ENCODE measurements around the gene MAGEE1. TPM values are rescaled to one million over a fixed set of nuclear protein-coding genes. Genes with fewer than 3 reads are reported as not detected.
A peak's percentile ranks its signal among the peaks of the same experiment; 100 is the strongest.

The MAGEE1 gene
- total RNA-seq, result 1 to 10 TPM; 7.5 to 7.7 TPM

DNA sequence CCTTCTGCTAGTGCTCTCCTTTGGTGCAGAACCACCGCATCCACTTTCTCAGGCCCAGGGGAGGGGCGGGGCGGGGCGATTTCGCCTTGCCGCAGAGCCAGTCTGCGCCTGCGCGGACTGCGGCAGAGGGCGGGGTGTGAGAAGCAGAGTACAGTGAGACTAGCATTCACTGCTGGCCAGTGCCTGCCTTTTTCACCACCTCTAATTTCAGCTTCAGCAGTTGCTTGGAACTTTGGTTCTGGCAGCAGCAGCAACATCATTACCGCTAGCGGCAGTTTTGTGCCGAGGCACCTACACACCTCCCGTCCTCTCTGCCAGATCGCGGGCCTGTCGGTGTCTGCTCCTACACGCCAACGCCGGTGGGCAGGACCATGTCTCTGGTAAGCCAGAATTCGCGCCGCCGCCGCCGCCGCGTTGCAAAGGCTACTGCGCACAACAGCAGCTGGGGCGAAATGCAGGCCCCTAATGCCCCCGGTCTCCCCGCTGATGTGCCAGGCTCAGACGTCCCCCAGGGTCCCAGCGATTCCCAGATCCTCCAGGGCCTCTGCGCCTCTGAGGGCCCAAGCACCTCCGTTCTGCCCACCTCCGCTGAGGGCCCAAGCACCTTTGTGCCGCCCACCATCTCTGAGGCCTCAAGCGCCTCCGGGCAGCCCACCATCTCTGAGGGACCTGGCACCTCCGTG, at the start of gene MAGEE1:
MAGEE1 (plus strand) TSS at position 151 of the 683 bp plus-strand sequence; CDS start at position 372, 221 bp downstream.
- peak; percentile 78 for DNase-seq
- H3K9me3 Mint-ChIP-seq, result no peaks in the 10 kb centered on the region
- no peaks in the 10 kb centered on the region for H3K27me3 Mint-ChIP-seq
- H3K27ac Mint-ChIP-seq, result peak within 1 kb of the TSS; percentile 91
- peak within 1 kb of the TSS; percentile 89 for H3K4me3 Mint-ChIP-seq
- ATAC-seq (ENCODE audit: low read depth), result peak; percentile 82
- H3K36me3 Mint-ChIP-seq, result no peaks in the 10 kb centered on the region
- POLR2A ChIA-PET, result no interaction called here
- H3K4me1 Mint-ChIP-seq, result peaks cover 10% of the 10 kb centered on the region

- Mint-ChIP-seq H3K27me3 (peaks cover 2% of the 10 kb centered on the region), H3K27ac (no peak overlapping the region), H3K4me1 (no peaks in the 10 kb centered on the region), H3K9me3 (no peaks in the 10 kb centered on the region), H3K4me3 (no peak overlapping the region), H3K36me3 (no peaks in the 10 kb centered on the region)
- POLR2A ChIA-PET, result no interaction called here
- no peak for DNase-seq
- ATAC-seq (ENCODE audit: low read depth), result no peak
These were observed 28.5 kb upstream of the MAGEE1 start for GRCh38 chrX:76398970-76399369.

- Mint-ChIP-seq H3K27ac (no peak overlapping the region), H3K4me1 (no peaks in the 10 kb centered on the region), H3K4me3 (no peak overlapping the region), H3K36me3 (peaks cover 1% of the 10 kb centered on the region), H3K27me3 (peaks cover 2% of the 10 kb centered on the region), H3K9me3 (no peaks in the 10 kb centered on the region)
- POLR2A ChIA-PET, result no interaction called here
- DNase-seq, result no peak
- ATAC-seq (ENCODE audit: low read depth), result no peak
These were observed 19.7 kb upstream of the MAGEE1 start for GRCh38 chrX:76407795-76408194.

DNA sequence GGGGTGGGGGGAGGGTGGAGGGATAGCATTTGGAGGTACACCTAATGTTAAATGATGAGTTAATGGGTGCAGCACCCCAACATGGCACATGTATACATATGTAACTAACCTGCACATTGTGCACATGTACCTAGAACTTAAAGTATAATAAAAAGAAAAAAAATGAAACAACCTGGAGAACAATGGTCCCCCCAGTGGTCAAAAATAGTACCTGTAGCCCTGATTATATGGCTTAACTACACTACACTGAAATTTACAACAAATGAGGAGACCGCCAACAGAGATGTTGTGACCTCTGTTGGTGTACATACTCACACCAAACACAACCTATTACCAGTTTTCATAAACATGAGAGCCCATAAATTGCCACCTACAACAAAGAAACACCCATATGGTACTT, 7.3 kb upstream of the MAGEE1 start:
- Mint-ChIP-seq H3K9me3 (no peaks in the 10 kb centered on the region), H3K27me3 (no peaks in the 10 kb centered on the region), H3K4me3 (no peak overlapping the region), H3K27ac (no peak overlapping the region), H3K36me3 (no peaks in the 10 kb centered on the region), H3K4me1 (peaks cover 2% of the 10 kb centered on the region)
- ATAC-seq (ENCODE audit: low read depth), result no peak
- no peak for DNase-seq
- POLR2A ChIA-PET, result no interaction called here

DNA sequence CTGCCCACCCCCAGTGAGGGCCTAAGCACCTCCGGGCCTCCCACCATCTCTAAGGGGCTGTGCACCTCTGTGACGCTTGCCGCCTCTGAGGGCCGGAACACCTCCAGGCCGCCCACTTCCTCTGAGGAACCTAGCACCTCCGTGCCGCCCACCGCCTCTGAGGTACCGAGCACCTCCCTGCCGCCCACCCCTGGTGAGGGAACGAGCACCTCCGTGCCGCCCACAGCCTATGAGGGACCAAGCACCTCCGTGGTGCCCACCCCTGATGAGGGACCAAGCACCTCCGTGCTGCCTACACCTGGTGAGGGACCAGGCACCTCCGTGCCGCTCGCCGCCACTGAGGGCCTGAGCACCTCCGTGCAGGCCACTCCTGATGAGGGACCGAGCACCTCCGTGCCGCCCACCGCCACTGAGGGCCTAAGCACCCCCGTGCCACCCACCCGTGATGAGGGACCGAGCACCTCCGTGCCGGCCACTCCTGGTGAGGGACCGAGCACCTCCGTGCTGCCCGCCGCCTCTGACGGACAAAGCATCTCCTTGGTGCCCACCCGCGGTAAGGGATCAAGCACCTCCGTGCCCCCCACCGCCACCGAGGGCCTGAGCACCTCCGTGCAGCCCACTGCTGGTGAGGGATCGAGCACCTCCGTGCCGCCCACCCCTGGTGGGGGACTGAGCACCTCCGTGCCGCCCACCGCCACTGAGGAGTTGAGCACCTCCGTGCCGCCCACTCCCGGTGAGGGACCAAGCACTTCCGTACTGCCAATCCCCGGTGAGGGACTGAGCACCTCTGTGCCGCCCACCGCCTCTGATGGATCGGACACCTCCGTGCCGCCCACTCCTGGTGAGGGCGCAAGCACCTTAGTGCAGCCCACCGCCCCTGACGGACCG, 977 bp downstream of the MAGEE1 start:
- no peaks in the 10 kb centered on the region for H3K36me3 Mint-ChIP-seq

GRCh38 chrX:76433219-76433618, 5.7 kb downstream of the MAGEE1 start:
- Mint-ChIP-seq H3K36me3 (no peaks in the 10 kb centered on the region), H3K4me1 (peaks cover 13% of the 10 kb centered on the region), H3K27me3 (no peaks in the 10 kb centered on the region), H3K9me3 (no peaks in the 10 kb centered on the region), H3K4me3 (no peak overlapping the region), H3K27ac (no peak overlapping the region)
- POLR2A ChIA-PET, result no interaction called here
- DNase-seq (no peak), ATAC-seq (ENCODE audit: low read depth) (no peak)

More for the DNA sequence above, 977 bp downstream of the MAGEE1 start:
- Mint-ChIP-seq H3K4me1 (peaks cover 10% of the 10 kb centered on the region), H3K4me3 (peak overlapping the region; percentile 89), H3K27ac (peak overlapping the region; percentile 91), H3K9me3 (no peaks in the 10 kb centered on the region), H3K27me3 (no peaks in the 10 kb centered on the region)
- DNase-seq (peak; percentile 59), ATAC-seq (ENCODE audit: low read depth) (peak; percentile 81)
- POLR2A ChIA-PET, result no interaction called here

DNA sequence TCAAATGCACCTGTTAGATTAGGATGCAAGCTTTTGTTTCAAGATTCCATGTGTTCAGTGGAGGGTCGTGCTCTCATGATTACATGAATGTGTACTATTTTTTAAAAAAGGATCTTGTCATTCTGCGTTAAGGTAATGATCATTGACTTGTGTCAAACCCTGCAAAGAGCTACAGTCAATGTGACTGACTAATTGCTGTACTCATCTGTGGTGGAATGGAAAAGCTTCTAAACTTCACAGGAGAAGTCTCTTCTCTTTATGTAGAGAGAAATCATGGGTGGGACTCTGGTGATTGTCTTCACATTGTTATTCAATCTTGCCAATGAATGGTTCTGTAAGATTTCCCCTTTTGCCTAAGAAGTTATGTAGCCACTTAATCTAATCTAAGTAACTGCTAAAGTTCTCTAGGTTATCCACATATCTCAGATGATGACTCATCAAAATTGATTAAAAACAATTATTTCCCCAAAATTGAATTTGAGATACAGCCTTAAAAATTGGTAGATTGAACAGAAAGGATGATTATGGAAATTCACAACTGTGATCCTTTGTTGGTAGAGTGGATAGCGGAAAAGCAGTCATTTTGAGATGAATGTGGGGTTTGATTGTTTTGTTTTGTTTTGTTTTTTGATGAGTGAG, 6.7 kb downstream of the MAGEE1 start:
- no peaks in the 10 kb centered on the region for H3K36me3 Mint-ChIP-seq
- ATAC-seq (ENCODE audit: low read depth) (no peak), DNase-seq (no peak)
- no peak overlapping the region for H3K27ac Mint-ChIP-seq
- H3K4me1 Mint-ChIP-seq, result peaks cover 13% of the 10 kb centered on the region
- H3K9me3 Mint-ChIP-seq, result no peaks in the 10 kb centered on the region
- no peaks in the 10 kb centered on the region for H3K27me3 Mint-ChIP-seq
- no peak overlapping the region for H3K4me3 Mint-ChIP-seq
- POLR2A ChIA-PET, result no interaction called here

- Mint-ChIP-seq H3K36me3 (peaks cover 7% of the 10 kb centered on the region), H3K4me3 (no peak overlapping the region), H3K27me3 (no peaks in the 10 kb centered on the region), H3K27ac (no peak overlapping the region), H3K4me1 (peaks cover 10% of the 10 kb centered on the region), H3K9me3 (peaks cover 4% of the 10 kb centered on the region)
- ATAC-seq (ENCODE audit: low read depth), result no peak
- POLR2A ChIA-PET, result no interaction called here
- no peak for DNase-seq
These were observed 11.7 kb downstream of the MAGEE1 start for GRCh38 chrX:76439188-76439587.

DNA sequence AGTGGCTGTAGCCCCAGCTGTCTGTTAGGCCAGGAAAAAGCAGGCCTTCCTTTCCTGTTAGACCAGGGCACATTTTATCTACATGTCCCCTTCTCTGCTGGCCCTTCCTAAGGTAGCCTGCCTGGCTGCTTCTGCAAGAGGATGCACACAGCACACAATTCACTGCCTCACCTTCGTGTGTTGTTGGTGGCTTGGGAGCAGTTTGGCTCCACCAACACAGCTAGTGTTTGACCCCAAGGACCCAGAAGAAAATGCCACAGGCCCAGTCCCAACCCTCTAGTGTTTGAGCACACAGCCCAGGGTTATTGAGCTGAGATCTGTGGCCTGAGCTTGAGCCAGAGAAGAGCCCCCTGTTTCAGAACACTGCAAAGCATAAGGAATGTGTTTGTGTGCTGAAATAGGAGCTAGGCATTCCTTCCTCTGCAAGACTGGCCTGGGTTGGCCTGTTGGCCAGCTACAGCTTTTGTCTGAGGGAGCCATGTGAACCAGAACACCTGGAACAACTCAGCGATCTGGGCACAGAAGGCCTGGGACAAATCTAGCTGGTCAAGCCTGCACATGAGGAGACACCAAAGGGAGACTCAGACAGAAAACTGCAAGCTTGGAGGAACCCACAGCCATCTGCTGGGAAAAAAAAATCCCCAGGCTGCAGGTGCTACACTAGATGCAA, 26.4 kb downstream of the MAGEE1 start:
- H3K36me3 Mint-ChIP-seq, result no peaks in the 10 kb centered on the region
- no peaks in the 10 kb centered on the region for H3K27me3 Mint-ChIP-seq
- DNase-seq, result no peak

GRCh38 chrX:76454456-76454927, 27.0 kb downstream of the MAGEE1 start:
- POLR2A ChIA-PET, result no interaction called here
- DNase-seq, result peak; percentile 26
- H3K27me3 Mint-ChIP-seq, result no peaks in the 10 kb centered on the region

More for the DNA sequence above, 26.4 kb downstream of the MAGEE1 start:
- Mint-ChIP-seq H3K9me3 (no peaks in the 10 kb centered on the region), H3K4me1 (peaks cover 2% of the 10 kb centered on the region), H3K4me3 (no peak overlapping the region), H3K27ac (no peak overlapping the region)
- POLR2A ChIA-PET, result no interaction called here
- no peak for ATAC-seq (ENCODE audit: low read depth)

DNA sequence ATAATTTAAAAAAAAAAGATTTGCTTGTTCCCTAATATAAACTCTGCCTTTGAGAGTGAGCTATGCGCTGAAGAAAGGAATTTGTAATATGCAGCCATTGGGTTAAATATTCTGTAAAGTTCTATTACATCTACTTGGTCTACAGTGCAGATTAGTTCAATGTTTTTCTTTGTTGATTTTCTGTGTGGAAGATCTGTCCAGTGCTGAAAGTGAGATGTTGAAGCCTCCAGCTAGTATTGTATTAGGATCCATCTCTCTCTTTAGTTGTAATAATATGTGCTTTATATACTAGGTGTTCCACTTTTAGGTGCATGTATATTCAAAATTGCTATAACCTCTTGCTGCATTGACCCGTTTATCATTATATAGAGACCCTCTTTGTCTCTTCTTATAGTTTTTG, 49.8 kb downstream of the MAGEE1 start:
- ATAC-seq (ENCODE audit: low read depth), result no peak
- H3K36me3 Mint-ChIP-seq, result no peaks in the 10 kb centered on the region
- no peak overlapping the region for H3K4me3 Mint-ChIP-seq
- POLR2A ChIA-PET, result no interaction called here
- DNase-seq, result no peak
- no peaks in the 10 kb centered on the region for H3K4me1 Mint-ChIP-seq
- peaks cover 5% of the 10 kb centered on the region for H3K9me3 Mint-ChIP-seq
- no peaks in the 10 kb centered on the region for H3K27me3 Mint-ChIP-seq
- no peak overlapping the region for H3K27ac Mint-ChIP-seq

More at GRCh38 chrX:76454456-76454927, 27.0 kb downstream of the MAGEE1 start:
- no peak overlapping the region for H3K4me3 Mint-ChIP-seq
- ATAC-seq (ENCODE audit: low read depth), result no peak
- H3K27ac Mint-ChIP-seq, result no peak overlapping the region
- no peaks in the 10 kb centered on the region for H3K9me3 Mint-ChIP-seq
- no peaks in the 10 kb centered on the region for H3K36me3 Mint-ChIP-seq
- H3K4me1 Mint-ChIP-seq, result peaks cover 2% of the 10 kb centered on the region

Measured in activated naive CD8-positive, alpha-beta T cell treated with anti-CD3 and anti-CD28 coated beads, Interleukin-2, amount 10 ng/mL, durations not matched to agents 7 days and 5 days (primary cell).